ENCODE measurements around the gene KLHDC7B. TPM values are rescaled to one million over a fixed set of nuclear protein-coding genes. Genes with fewer than 3 reads are reported as not detected.

The KLHDC7B gene
- total and polyA plus RNA-seq, 10 of the 15 experiments (the other 5 are each of a cell fraction or from before 2014, with no cell fraction given), result 0.05 to 2.2 (median 0.93) TPM; not detected in 2

- H3K9me3 ChIP-seq (replicated peaks; ENCODE audit: control insufficient read depth, insufficient read depth, low read length), result no peaks in the 10 kb centered on the region
- 78% methylated on average over 25 of the region's 25 CpGs for WGBS (ENCODE audit: insufficient coverage, insufficient replicate concordance, low lambda C conversion rate, missing lambda C conversion rate)
- H3K27me3 ChIP-seq (replicated peaks in 1 of 2; ENCODE audit: control insufficient read depth in 2 of 2, insufficient read depth in 2 of 2, low read length in 1 of 2), result no peaks in the 10 kb centered on the region
- peak overlapping the region; percentile 74 for H3K4me3 ChIP-seq
- ATAC-seq, result no peak
- FAIRE-seq, result no peak
- peaks cover 5 to 32% of the 10 kb centered on the region in 2 experiments; a peak in 3 of 4 replicates for H3K36me3 ChIP-seq (ENCODE audit: control insufficient read depth in 2 of 2, insufficient read depth in 2 of 2, low read length in 1 of 2)
- no TSS peak for BruUV-seq (replicated peaks)
- peak overlapping the region; percentile 94 for H3K27ac ChIP-seq (ENCODE audit: control insufficient read depth, insufficient read depth)
- H3K4me1 ChIP-seq (ENCODE audit: control insufficient read depth, insufficient read depth, low read length), result peaks cover 15% of the 10 kb centered on the region
- ChIA-PET SMC1A (ENCODE audit: uncharacterized antibody, unreplicated experiment) (interaction anchor here (0.7 to 5.8 kb wide), 6 partner anchors 16 to 97 kb away, joined by 3 to 58 read pairs (median 12); partner anchors contain the start of genes LMF2, NCAPH2 and SYCE3), POLR2A (interaction anchor here (0.5 to 6.5 kb wide), 8 partner anchors 9 to 113 kb away, joined by 3 to 232 read pairs (median 9); partner anchors contain the start of genes KLHDC7B, LMF2 and NCAPH2), CTCF (interaction anchor here (1.1 to 3.5 kb wide), 7 partner anchors 15 to 54 kb away, joined by 3 to 38 read pairs (median 11); partner anchors contain the start of genes LMF2, NCAPH2 and SYCE3), RAD21 (ENCODE audit: unreplicated experiment) (interaction anchor here (2.2 to 6.3 kb wide), 3 partner anchors 15 to 97 kb away, joined by 43 to 106 read pairs (median 64); partner anchors contain the start of genes LMF2 and NCAPH2)
- in situ Hi-C loops (cut with MboI), result no loop called here
- H2AFZ ChIP-seq (ENCODE audit: control insufficient read depth, low read depth, low read length), result no peak overlapping the region
- peaks cover 40% of the 10 kb centered on the region for H3K79me2 ChIP-seq (ENCODE audit: control insufficient read depth, insufficient read depth, low read length)
- DNase-seq (ENCODE audit: low read depth, low spot score), result no peak
- intact Hi-C loops (cut with micrococcal nuclease; ENCODE audit: unreplicated experiment), result no loop called here
- peak overlapping the region; percentile 94 for H3K9ac ChIP-seq (ENCODE audit: control insufficient read depth, insufficient read depth, low read length)
- no peaks in the 10 kb centered on the region for H4K20me1 ChIP-seq (ENCODE audit: control insufficient read depth, insufficient read depth)
- H3K4me2 ChIP-seq (ENCODE audit: control insufficient read depth, insufficient read depth), result peak overlapping the region; percentile 97
- TF ChIP-seq HCFC1 (IDR thresholded peaks at IDR 0.05; ENCODE audit: low read length) (no peak), MYC (IDR thresholded peaks at IDR 0.05; ENCODE audit: insufficient read depth, insufficient read length, insufficient replicate concordance, low read length, severe bottlenecking) (no peak), POLR2AphosphoS5 (IDR thresholded peaks at IDR 0.05; ENCODE audit: low read length) (peak; percentile 17), SMAD5 (IDR thresholded peaks at IDR 0.05; ENCODE audit: low read depth) (peak; percentile 49; the same call in 1 of the 2 replicates)
These were observed 21.7 kb upstream of the KLHDC7B start for GRCh38 chr22:50523806-50524675.

Data from GM12878 (cell line).